Suprapubic skin (tissue), 4 donors: Measurements from ENCODE around the gene HIVEP3. TPM values are rescaled to one million over a fixed set of nuclear protein-coding genes. Genes with fewer than 3 reads are reported as not detected.

ENCODE experiments used
- DNase-seq, 2 donors: peaks; one replicate each; pipeline ENCODE4 v3.0.0-alpha.2; 2019; ENCODE audit warnings: low spot score in 2 of 2
- H3K27ac ChIP-seq: fragments of 200-600 bp; sonication (generic); one replicate; pipeline ENCODE4 v1.5.1; 2019
- H3K27me3 ChIP-seq: fragments of 200-600 bp; sonication (generic); one replicate; pipeline ENCODE4 v1.5.1; 2019
- H3K36me3 ChIP-seq: fragments of 200-600 bp; sonication (generic); one replicate; pipeline ENCODE4 v1.5.1; 2019
- H3K4me1 ChIP-seq: fragments of 200-600 bp; sonication (generic); one replicate; pipeline ENCODE4 v1.5.1; 2019
- H3K4me3 ChIP-seq: fragments of 200-600 bp; sonication (generic); one replicate; pipeline ENCODE4 v1.5.1; 2019; ENCODE audit warnings: mild to moderate bottlenecking
- H3K9me3 ChIP-seq: fragments of 200-600 bp; sonication (generic); one replicate; pipeline ENCODE4 v1.5.1; 2019
- EP300 ChIP-seq: sonication (generic); formaldehyde crosslinking; IDR thresholded peaks from one replicate; pipeline ENCODE4 v1.6.1; 2017; ENCODE audit warnings: antibody characterized with exemption
- POLR2A ChIP-seq, 2 donors: fragments of 450-650 bp; IDR thresholded peaks; one replicate each; pipeline ENCODE4 v1.6.1; 2017; ENCODE audit warnings: antibody characterized with exemption in 2 of 2, mild to moderate bottlenecking in 2 of 2, moderate library complexity in 2 of 2
- POLR2AphosphoS5 ChIP-seq, 3 donors: sonication (generic); formaldehyde crosslinking; IDR thresholded peaks; one replicate each; pipeline ENCODE4 v1.6.1; 2017; ENCODE audit warnings: antibody characterized with exemption in 3 of 3
- WGBS: methylation state at CpG from one replicate; pipeline ENCODE4 v1.1.5; 2018; 5-methylcytosine and 5-hydroxymethylcytosine counted together
- total RNA-seq, 4 donors: library from RNA; depleted of rRNA; stranded (reverse); fragments of >200 nt; gene quantifications; one replicate each; pipeline ENCODE4 v1.1.0, GENCODE V29; 2016
- TF ChIP-seq, protein P1 (sequence below), 2 donors: fragments of 200-600 bp in 1 of 2; fragments of 450-650 bp in 1 of 2; sonication (generic) in 1 of 2; IDR thresholded peaks; one replicate each; pipeline ENCODE4 v1.5.1; 2016 to 2019; ENCODE audit warnings: antibody characterized with exemption in 2 of 2, mild to moderate bottlenecking in 1 of 2, moderate library complexity in 1 of 2

HIVEP3 gene
- total RNA-seq, 4 donors from 2014 or later, result 11.3 to 23.9 (median 18.3) TPM

DNA sequence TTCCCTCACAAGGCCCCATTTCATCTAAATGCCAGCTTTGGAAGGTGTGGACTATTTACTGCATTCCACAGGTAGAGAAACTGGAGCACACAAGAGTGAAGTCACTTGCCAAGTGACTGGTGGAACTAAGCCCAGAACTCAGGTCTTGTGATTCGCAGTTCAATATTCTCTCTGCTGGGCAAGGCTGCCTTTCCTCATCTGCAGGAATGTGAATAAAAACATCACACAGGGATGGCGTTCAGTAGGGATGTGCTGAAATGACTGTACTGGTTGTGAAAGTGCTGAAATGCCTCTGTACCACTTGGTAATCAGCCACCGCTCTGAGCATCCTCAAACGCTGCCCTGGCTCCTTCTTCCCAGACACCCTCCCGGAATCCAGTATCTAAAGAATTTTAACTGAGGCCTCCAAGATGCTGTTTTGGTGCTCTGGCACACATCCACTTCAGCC lies 145.6 kb downstream of the HIVEP3 start:
- no peaks in the 10 kb centered on the region for H3K9me3 ChIP-seq
- 29% methylated on average over 5 of the region's 5 CpGs for WGBS
- peaks cover 56% of the 10 kb centered on the region for H3K4me1 ChIP-seq
- H3K4me3 ChIP-seq, result no peak overlapping the region
- H3K36me3 ChIP-seq, result no peaks in the 10 kb centered on the region
- H3K27me3 ChIP-seq, result no peaks in the 10 kb centered on the region
- peak overlapping the region; percentile 66 for H3K27ac ChIP-seq
- TF ChIP-seq POLR2AphosphoS5 (IDR thresholded peaks at IDR 0.05), result peak in 2 of 3 donors; percentile 36 to 52
- TF ChIP-seq, protein P1, sequence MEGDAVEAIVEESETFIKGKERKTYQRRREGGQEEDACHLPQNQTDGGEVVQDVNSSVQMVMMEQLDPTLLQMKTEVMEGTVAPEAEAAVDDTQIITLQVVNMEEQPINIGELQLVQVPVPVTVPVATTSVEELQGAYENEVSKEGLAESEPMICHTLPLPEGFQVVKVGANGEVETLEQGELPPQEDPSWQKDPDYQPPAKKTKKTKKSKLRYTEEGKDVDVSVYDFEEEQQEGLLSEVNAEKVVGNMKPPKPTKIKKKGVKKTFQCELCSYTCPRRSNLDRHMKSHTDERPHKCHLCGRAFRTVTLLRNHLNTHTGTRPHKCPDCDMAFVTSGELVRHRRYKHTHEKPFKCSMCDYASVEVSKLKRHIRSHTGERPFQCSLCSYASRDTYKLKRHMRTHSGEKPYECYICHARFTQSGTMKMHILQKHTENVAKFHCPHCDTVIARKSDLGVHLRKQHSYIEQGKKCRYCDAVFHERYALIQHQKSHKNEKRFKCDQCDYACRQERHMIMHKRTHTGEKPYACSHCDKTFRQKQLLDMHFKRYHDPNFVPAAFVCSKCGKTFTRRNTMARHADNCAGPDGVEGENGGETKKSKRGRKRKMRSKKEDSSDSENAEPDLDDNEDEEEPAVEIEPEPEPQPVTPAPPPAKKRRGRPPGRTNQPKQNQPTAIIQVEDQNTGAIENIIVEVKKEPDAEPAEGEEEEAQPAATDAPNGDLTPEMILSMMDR (IDR thresholded peaks at IDR 0.05), result no peak
- peak in 1 of 2 donors; percentile 85 for DNase-seq

- H3K4me1 ChIP-seq, result peaks cover 78% of the 10 kb centered on the region
- H3K27ac ChIP-seq, result no peak overlapping the region
- TF ChIP-seq EP300 (no peak), POLR2AphosphoS5 (IDR thresholded peaks at IDR 0.05) (no peak), POLR2A (IDR thresholded peaks at IDR 0.05) (no peak)
- TF ChIP-seq, protein P1 (IDR thresholded peaks at IDR 0.05), result no peak
- H3K36me3 ChIP-seq, result no peaks in the 10 kb centered on the region
- H3K9me3 ChIP-seq, result no peaks in the 10 kb centered on the region
- 83% methylated on average over 2 of the region's 2 CpGs for WGBS
- no peak for DNase-seq
- H3K27me3 ChIP-seq, result no peaks in the 10 kb centered on the region
- no peak overlapping the region for H3K4me3 ChIP-seq
Observed at GRCh38 chr1:41769068-41769467, 149.7 kb downstream of the HIVEP3 start.

- Histone ChIP-seq H3K4me3 (no peak overlapping the region), H3K4me1 (peaks cover 74% of the 10 kb centered on the region), H3K36me3 (no peaks in the 10 kb centered on the region), H3K27ac (peak overlapping the region; percentile 47), H3K27me3 (no peaks in the 10 kb centered on the region), H3K9me3 (no peaks in the 10 kb centered on the region)
- WGBS, result 67% methylated on average over 5 of the region's 6 CpGs
- no peak for DNase-seq
- TF ChIP-seq POLR2AphosphoS5 (IDR thresholded peaks at IDR 0.05), result no peak
- TF ChIP-seq EP300, result no peak
- TF ChIP-seq, protein P1 (IDR thresholded peaks at IDR 0.05), result no peak
- no peak for TF ChIP-seq POLR2A (IDR thresholded peaks at IDR 0.05)
Observed at GRCh38 chr1:41768583-41768982, 150.1 kb downstream of the HIVEP3 start.

DNA sequence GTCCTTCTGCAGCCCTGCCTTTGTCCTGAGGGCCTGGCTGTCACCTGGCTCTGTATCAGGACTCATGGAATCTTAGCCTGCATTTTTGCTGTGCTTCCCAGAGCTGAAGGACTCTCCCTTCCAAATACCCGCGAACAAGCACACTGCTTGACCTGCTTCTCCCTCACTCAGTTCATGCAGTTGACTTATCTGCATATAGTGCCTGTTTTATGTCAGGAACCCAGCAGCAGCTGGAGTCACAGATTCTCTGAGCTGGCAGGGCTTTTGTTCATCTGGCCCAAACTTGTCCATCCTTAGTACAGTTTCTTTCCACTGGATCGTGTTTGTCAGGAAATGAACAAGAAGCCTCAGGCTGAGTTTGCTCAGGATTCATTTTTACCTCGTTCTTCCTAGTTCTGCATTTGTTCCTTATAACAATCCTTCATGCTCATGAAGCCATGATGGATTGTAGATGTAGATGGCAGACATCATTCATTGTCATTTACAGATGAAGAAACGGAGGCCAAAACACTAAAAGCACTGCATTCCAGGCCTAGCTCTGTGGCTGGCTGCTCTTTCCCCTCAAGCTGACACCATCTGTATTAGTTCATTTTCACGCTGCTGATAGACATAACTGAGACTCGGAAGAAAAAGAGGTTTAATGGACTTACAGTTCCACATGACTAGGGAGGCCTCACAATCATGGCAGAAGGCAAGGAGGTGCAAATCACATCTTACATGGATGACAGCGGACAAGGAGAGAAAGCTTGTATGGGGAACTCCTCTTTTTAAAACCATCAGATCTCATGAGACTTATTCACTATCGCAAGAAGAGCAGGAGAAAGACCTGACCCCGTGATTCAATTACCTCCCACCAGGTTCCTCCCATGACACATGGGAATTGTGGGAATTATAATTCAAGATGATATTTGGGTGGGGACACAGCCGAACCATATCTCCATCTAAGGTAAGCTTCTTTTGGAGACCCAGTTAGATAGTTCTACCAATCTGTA lies 150.9 kb downstream of the HIVEP3 start:
- Histone ChIP-seq H3K9me3 (no peaks in the 10 kb centered on the region), H3K36me3 (no peaks in the 10 kb centered on the region), H3K27ac (peak overlapping the region; percentile 47), H3K4me3 (no peak overlapping the region), H3K27me3 (no peaks in the 10 kb centered on the region), H3K4me1 (peaks cover 66% of the 10 kb centered on the region)
- no peak for DNase-seq
- TF ChIP-seq, protein P1 (IDR thresholded peaks at IDR 0.05), result no peak
- TF ChIP-seq EP300 (no peak), POLR2AphosphoS5 (IDR thresholded peaks at IDR 0.05) (no peak), POLR2A (IDR thresholded peaks at IDR 0.05) (no peak)
- WGBS, result 56% methylated on average over 11 of the region's 11 CpGs

DNA sequence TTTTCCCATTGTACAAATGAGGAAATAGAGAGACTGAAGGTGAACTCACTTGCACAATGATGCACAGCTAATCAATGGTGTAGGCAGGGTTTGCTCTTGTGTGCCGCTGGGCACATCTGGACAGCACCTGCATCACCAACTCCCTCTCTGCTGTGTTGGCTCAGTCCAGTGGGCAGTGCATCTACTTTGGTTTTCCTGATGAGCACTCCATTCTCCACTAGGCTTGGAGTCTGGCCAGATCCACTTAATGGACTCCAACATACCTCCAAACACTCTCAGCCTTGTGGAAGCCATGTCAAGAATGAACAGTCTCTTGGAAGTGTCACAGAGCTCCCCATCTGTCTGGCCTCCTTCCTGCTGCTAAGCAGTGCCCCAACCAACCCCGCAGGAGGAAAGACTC lies 152.2 kb downstream of the HIVEP3 start:
- Histone ChIP-seq H3K27me3 (no peaks in the 10 kb centered on the region), H3K4me1 (peaks cover 53% of the 10 kb centered on the region), H3K27ac (no peak overlapping the region), H3K36me3 (no peaks in the 10 kb centered on the region), H3K9me3 (no peaks in the 10 kb centered on the region), H3K4me3 (no peak overlapping the region)
- WGBS, result 80% methylated on average over 1 of the region's 2 CpGs
- no peak for DNase-seq
- TF ChIP-seq EP300 (no peak), POLR2A (IDR thresholded peaks at IDR 0.05) (no peak), POLR2AphosphoS5 (IDR thresholded peaks at IDR 0.05) (no peak)
- TF ChIP-seq, protein P1 (IDR thresholded peaks at IDR 0.05), result no peak
